HEK293 (cell line): Measurements from ENCODE around the gene DIO3.

Experiments
- CTCF ChIA-PET: fragments of 350-600 bp; formaldehyde crosslinking; extraction: SDS; loops from one replicate; lab custom pipeline; 2021; ENCODE audit warnings: antibody characterized with exemption; lab: Yijun Ruan, JAX
- POLR2A ChIA-PET: fragments of 300-600 bp; formaldehyde crosslinking; extraction: SDS; loops from one replicate; lab custom pipeline; 2020; ENCODE audit warnings: antibody characterized with exemption, inconsistent platforms; lab: Yijun Ruan, JAX
- H3K27ac ChIP-seq: fragments of 200-500 bp; sonication (Bioruptor generic); 2 replicates; pipeline ENCODE4 v1.5.1; 2014; ENCODE audit warnings: low read depth, low read length, control low read depth, inconsistent platforms; ENCODE audit errors: extremely low read depth
- H3K36me3 ChIP-seq, 2 experiments: fragments of 200-500 bp in 1 of 2; sonication (Bioruptor generic) in 1 of 2; 1 replicate in 1 of 2; 2 replicates in 1 of 2; pipeline ENCODE4 v1.5.1; 2014 to 2017; ENCODE audit warnings: inconsistent platforms in 2 of 2, low read length in 2 of 2; ENCODE audit not compliant: control insufficient read depth in 2 of 2, insufficient read depth in 1 of 2
- H3K4me1 ChIP-seq: fragments of 200-500 bp; sonication (Bioruptor generic); 2 replicates; pipeline ENCODE4 v1.5.1; 2014; ENCODE audit warnings: mild to moderate bottlenecking, low read length, inconsistent platforms; ENCODE audit not compliant: control insufficient read depth, insufficient read depth
- H3K4me3 ChIP-seq: 2 replicates; pipeline ENCODE4 v1.5.1; 2011; ENCODE audit warnings: low read depth, mild to moderate bottlenecking, control low read depth, low read length, moderate library complexity
- H3K9me3 ChIP-seq: fragments of 200-500 bp; sonication (Bioruptor generic); 2 replicates; pipeline ENCODE4 v1.5.1; 2014; ENCODE audit warnings: low read depth, low read length, inconsistent platforms; ENCODE audit not compliant: control insufficient read depth, insufficient read depth
- AEBP2 ChIP-seq: fragments of 450-650 bp; formaldehyde crosslinking; IDR thresholded peaks from 2 replicates; pipeline ENCODE4 v1.5.1; 2016; ENCODE audit warnings: missing biosample characterization, missing genetic modification characterization, borderline replicate concordance
- IKZF3 ChIP-seq: fragments of 450-650 bp; IDR thresholded peaks from 2 replicates; pipeline ENCODE4 v1.5.0; 2018; ENCODE audit warnings: missing biosample characterization, mild to moderate bottlenecking, missing genetic modification characterization, moderate library complexity
- SCRT1 ChIP-seq: fragments of 450-650 bp; formaldehyde crosslinking; IDR thresholded peaks from 2 replicates; pipeline ENCODE4 v1.5.1; 2016; ENCODE audit warnings: missing biosample characterization, missing genetic modification characterization, borderline replicate concordance
- SCRT2 ChIP-seq: fragments of 450-650 bp; formaldehyde crosslinking; IDR thresholded peaks from 2 replicates; pipeline ENCODE4 v1.5.1; 2016; ENCODE audit warnings: missing biosample characterization, missing genetic modification characterization
- TCF7L2 ChIP-seq: IDR thresholded peaks from 2 replicates; pipeline ENCODE4 v1.6.1; 2011; ENCODE audit warnings: low read depth, mild to moderate bottlenecking, inconsistent platforms, low read length, moderate library complexity, borderline replicate concordance
- ZNF133 ChIP-seq: fragments of 450-650 bp; formaldehyde crosslinking; IDR thresholded peaks from 2 replicates; pipeline ENCODE4 v1.5.1; 2016; ENCODE audit warnings: missing biosample characterization, missing genetic modification characterization
- ZNF140 ChIP-seq: fragments of 450-650 bp; formaldehyde crosslinking; IDR thresholded peaks from 2 replicates; pipeline ENCODE4 v1.5.1; 2016; ENCODE audit warnings: missing biosample characterization, missing genetic modification characterization
- ZNF157 ChIP-seq: fragments of 450-650 bp; formaldehyde crosslinking; IDR thresholded peaks from 2 replicates; pipeline ENCODE4 v1.5.1; 2016; ENCODE audit warnings: missing biosample characterization, missing genetic modification characterization
- ZNF16 ChIP-seq: fragments of 450-650 bp; formaldehyde crosslinking; IDR thresholded peaks from 2 replicates; pipeline ENCODE4 v1.5.1; 2016; ENCODE audit warnings: low read depth, missing biosample characterization, missing genetic modification characterization
- ZNF221 ChIP-seq: fragments of 450-650 bp; formaldehyde crosslinking; IDR thresholded peaks from 2 replicates; pipeline ENCODE4 v1.5.1; 2017; ENCODE audit warnings: missing biosample characterization, missing genetic modification characterization, borderline replicate concordance
- ZNF23 ChIP-seq: fragments of 450-650 bp; formaldehyde crosslinking; IDR thresholded peaks from 2 replicates; pipeline ENCODE4 v1.5.1; 2016; ENCODE audit warnings: missing biosample characterization, missing genetic modification characterization, borderline replicate concordance
- ZNF26 ChIP-seq: fragments of 450-650 bp; formaldehyde crosslinking; IDR thresholded peaks from 2 replicates; pipeline ENCODE4 v1.5.1; 2016; ENCODE audit warnings: missing biosample characterization, missing genetic modification characterization
- ZNF311 ChIP-seq: fragments of 450-650 bp; formaldehyde crosslinking; IDR thresholded peaks from 2 replicates; pipeline ENCODE4 v1.5.1; 2017; ENCODE audit warnings: missing biosample characterization, missing genetic modification characterization, borderline replicate concordance
- ZNF426 ChIP-seq: fragments of 450-650 bp; formaldehyde crosslinking; IDR thresholded peaks from 2 replicates; pipeline ENCODE4 v1.5.1; 2017; ENCODE audit warnings: missing biosample characterization, missing genetic modification characterization, mild to moderate bottlenecking, inconsistent platforms, moderate library complexity
- ZNF433 ChIP-seq: fragments of 450-650 bp; formaldehyde crosslinking; IDR thresholded peaks from 2 replicates; pipeline ENCODE4 v1.5.1; 2016; ENCODE audit warnings: missing biosample characterization, missing genetic modification characterization, low read depth
- ZNF473 ChIP-seq: fragments of 450-650 bp; formaldehyde crosslinking; IDR thresholded peaks from 2 replicates; pipeline ENCODE4 v1.5.1; 2017; ENCODE audit warnings: missing biosample characterization, missing genetic modification characterization
- ZNF514 ChIP-seq: fragments of 450-650 bp; formaldehyde crosslinking; IDR thresholded peaks from 2 replicates; pipeline ENCODE4 v1.5.1; 2016; ENCODE audit warnings: missing biosample characterization, missing genetic modification characterization
- ZNF596 ChIP-seq: fragments of 450-650 bp; IDR thresholded peaks from 2 replicates; pipeline ENCODE4 v1.5.0; 2018; ENCODE audit warnings: missing biosample characterization, mild to moderate bottlenecking, missing genetic modification characterization, moderate library complexity
- ZNF843 ChIP-seq: fragments of 450-650 bp; formaldehyde crosslinking; IDR thresholded peaks from 2 replicates; pipeline ENCODE4 v1.5.1; 2016; ENCODE audit warnings: missing biosample characterization, missing genetic modification characterization

DIO3 gene

DNA sequence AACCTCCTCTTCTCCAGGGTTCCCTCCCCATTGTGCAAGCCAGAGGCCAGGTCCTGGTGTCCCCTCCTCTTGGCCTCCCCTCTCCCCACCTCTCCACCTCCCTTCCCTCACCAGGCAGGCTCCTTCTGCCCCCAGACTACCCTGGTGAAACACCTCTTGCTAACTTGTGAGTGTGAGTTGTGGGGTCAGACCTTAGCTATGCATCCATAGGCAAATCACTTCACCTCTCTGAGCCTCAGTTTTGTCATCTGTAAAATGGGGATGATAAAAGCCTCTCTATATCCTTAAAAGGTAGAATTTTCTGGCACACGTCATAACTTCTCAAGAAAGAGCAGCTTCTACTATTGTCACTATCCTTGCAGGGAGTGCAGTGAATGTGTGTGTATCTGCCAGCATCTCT is 7.9 kb upstream of the DIO3 start (continued):
- TF ChIP-seq AEBP2 (tag by site-specific recombination) (no peak), ZNF433 (tag by site-specific recombination) (no peak)
- TF ChIP-seq, all 188 proteins: peak for 0

DNA sequence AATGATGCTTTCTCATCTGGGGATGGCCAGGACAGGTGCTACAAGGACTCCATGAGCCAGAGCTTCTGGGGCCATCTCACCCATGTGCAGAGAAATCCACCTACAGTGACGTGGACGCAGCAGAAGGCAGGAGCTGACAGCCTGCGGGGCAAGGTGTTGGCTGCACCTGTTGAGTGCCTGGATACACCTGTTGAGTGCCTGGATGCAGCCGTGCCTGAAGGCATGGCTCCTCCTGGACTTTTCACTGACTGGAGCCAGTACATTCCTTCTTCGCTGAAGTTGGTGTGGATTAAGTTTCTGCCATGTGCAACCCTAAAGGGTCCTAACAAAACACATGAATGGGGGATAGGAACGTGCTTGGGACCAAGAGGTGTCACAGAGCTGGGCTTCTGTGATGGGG is 7.4 kb upstream of the DIO3 start:
- no peaks in the 10 kb centered on the region for H3K4me1 ChIP-seq
- H3K27ac ChIP-seq: no peak overlapping the region
- POLR2A ChIA-PET: interaction anchor here (0.5 kb wide), 1 partner anchor 107 kb away, joined by 3 read pairs; no protein-coding TSS in a partner anchor
- H3K9me3 ChIP-seq: no peaks in the 10 kb centered on the region
- no peaks in the 10 kb centered on the region for H3K36me3 ChIP-seq
- TF ChIP-seq IKZF3 (tag by site-specific recombination) (no peak), SCRT2 (peak; percentile 100), SCRT1 (tag by site-specific recombination) (peak; percentile 100)
- TF ChIP-seq, all 188 proteins: peak for 2
- no peak overlapping the region for H3K4me3 ChIP-seq
- CTCF ChIA-PET: interaction anchor here (0.6 kb wide), 1 partner anchor 825 kb away, joined by 4 read pairs; no protein-coding TSS in a partner anchor

- ChIA-PET CTCF (no interaction called here), POLR2A (no interaction called here)
- Histone ChIP-seq H3K4me1 (no peaks in the 10 kb centered on the region), H3K36me3 (no peaks in the 10 kb centered on the region), H3K27ac (no peak overlapping the region), H3K4me3 (no peak overlapping the region), H3K9me3 (no peaks in the 10 kb centered on the region)
- TF ChIP-seq TCF7L2 (no peak), ZNF596 (tag by site-specific recombination) (no peak), ZNF514 (tag by site-specific recombination) (no peak), ZNF23 (tag by site-specific recombination) (no peak), ZNF221 (tag by site-specific recombination) (no peak), ZNF26 (tag by site-specific recombination) (no peak), ZNF426 (tag by site-specific recombination) (no peak), ZNF133 (tag by site-specific recombination) (no peak), ZNF140 (tag by site-specific recombination) (no peak), ZNF843 (tag by site-specific recombination) (no peak), ZNF473 (tag by site-specific recombination) (no peak), ZNF16 (tag by site-specific recombination) (no peak), SCRT1 (tag by site-specific recombination) (no peak), ZNF157 (tag by site-specific recombination) (no peak), ZNF311 (tag by site-specific recombination) (no peak)
Measured at GRCh38 chr14:101554991-101555668, 6.2 kb upstream of the DIO3 start.
